ENCODE results near the gene DPYD. TPM values are rescaled to one million over a fixed set of nuclear protein-coding genes. Genes with fewer than 3 reads are reported as not detected.

DPYD gene
- total and polyA plus RNA-seq, 9 of the 15 experiments (the other 6 are each of a cell fraction or from before 2014, with no cell fraction given): 0.03 to 0.25 (median 0.08) TPM; not detected in 2

- BruUV-seq (replicated peaks): no TSS peak
- FAIRE-seq: no peak
- no peak for DNase-seq (ENCODE audit: extremely low read depth in 1 of 4, low spot score in 3 of 4)
- H3K27me3 ChIP-seq (ENCODE audit: control insufficient read depth in 2 of 2, insufficient read depth in 2 of 2, low read length in 2 of 2): no peaks in the 10 kb centered on the region
- 0% methylated on average over 6 of the region's 6 CpGs for WGBS (ENCODE audit: insufficient coverage, low coverage, missing lambda C conversion rate)
- no peak for ATAC-seq
- in situ Hi-C loops (cut with MboI): no loop called here
- H3K9ac ChIP-seq (ENCODE audit: insufficient read depth in 1 of 2, low read depth in 2 of 2, low read length in 2 of 2): no peak overlapping the region
- no peaks in the 10 kb centered on the region for H3K9me1 ChIP-seq (ENCODE audit: control insufficient read depth, insufficient read depth, low read length)
- no peak overlapping the region for H3K27ac ChIP-seq (ENCODE audit: extremely low read depth, low read depth, low read length)
- no peak overlapping the region for H3K4me2 ChIP-seq (ENCODE audit: insufficient read depth, low read length)
- H3K9me3 ChIP-seq (replicated peaks; ENCODE audit: control insufficient read depth, insufficient read depth, low read depth, low read length): no peaks in the 10 kb centered on the region; the same call in 1 of the 2 replicates
- no peaks in the 10 kb centered on the region for H3K4me1 ChIP-seq (replicated peaks in 1 of 2; ENCODE audit: control insufficient read depth in 2 of 2, insufficient read depth in 2 of 2, low read length in 2 of 2)
- intact Hi-C loops (cut with micrococcal nuclease): no loop called here
- POLR2A ChIA-PET: no interaction called here
- H3K36me3 ChIP-seq (ENCODE audit: control insufficient read depth, insufficient read depth, low read length): no peaks in the 10 kb centered on the region
- CTCF ChIA-PET (ENCODE audit: low intra/inter-chr PET ratio): no interaction called here
- H2AFZ ChIP-seq (ENCODE audit: low read depth, low read length): no peak overlapping the region
- TF ChIP-seq ZNF121 (CRISPR knock-in tag; conservative IDR thresholded peaks at IDR 0.05) (no peak), CBX1 (IDR thresholded peaks at IDR 0.05; ENCODE audit: low read depth) (no peak), TAF7 (tag; IDR thresholded peaks at IDR 0.05) (no peak), NFE2 (IDR thresholded peaks at IDR 0.05; ENCODE audit: low read depth) (no peak), KLF10 (CRISPR knock-in tag; IDR thresholded peaks at IDR 0.05) (no peak), HDAC3 (IDR thresholded peaks at IDR 0.05; ENCODE audit: borderline replicate concordance, partially characterized antibody) (no peak), PTTG1 (tag; IDR thresholded peaks at IDR 0.05; ENCODE audit: low read depth) (no peak), IFI16 (CRISPR knock-in tag; IDR thresholded peaks at IDR 0.05) (no peak), ZNF311 (CRISPR knock-in tag; IDR thresholded peaks at IDR 0.05) (no peak), ZNF830 (CRISPR knock-in tag; IDR thresholded peaks at IDR 0.05) (no peak), STAT5B (CRISPR knock-in tag; IDR thresholded peaks at IDR 0.05) (no peak), ZNF780A (CRISPR knock-in tag; IDR thresholded peaks at IDR 0.05) (no peak), MEF2A (IDR thresholded peaks at IDR 0.05; ENCODE audit: control insufficient read depth, low read depth, low read length) (no peak), ZMIZ1 (IDR thresholded peaks at IDR 0.05; ENCODE audit: low read depth in 2 of 2, low read length in 2 of 2) (no peak)
- TF ChIP-seq, protein P1, sequence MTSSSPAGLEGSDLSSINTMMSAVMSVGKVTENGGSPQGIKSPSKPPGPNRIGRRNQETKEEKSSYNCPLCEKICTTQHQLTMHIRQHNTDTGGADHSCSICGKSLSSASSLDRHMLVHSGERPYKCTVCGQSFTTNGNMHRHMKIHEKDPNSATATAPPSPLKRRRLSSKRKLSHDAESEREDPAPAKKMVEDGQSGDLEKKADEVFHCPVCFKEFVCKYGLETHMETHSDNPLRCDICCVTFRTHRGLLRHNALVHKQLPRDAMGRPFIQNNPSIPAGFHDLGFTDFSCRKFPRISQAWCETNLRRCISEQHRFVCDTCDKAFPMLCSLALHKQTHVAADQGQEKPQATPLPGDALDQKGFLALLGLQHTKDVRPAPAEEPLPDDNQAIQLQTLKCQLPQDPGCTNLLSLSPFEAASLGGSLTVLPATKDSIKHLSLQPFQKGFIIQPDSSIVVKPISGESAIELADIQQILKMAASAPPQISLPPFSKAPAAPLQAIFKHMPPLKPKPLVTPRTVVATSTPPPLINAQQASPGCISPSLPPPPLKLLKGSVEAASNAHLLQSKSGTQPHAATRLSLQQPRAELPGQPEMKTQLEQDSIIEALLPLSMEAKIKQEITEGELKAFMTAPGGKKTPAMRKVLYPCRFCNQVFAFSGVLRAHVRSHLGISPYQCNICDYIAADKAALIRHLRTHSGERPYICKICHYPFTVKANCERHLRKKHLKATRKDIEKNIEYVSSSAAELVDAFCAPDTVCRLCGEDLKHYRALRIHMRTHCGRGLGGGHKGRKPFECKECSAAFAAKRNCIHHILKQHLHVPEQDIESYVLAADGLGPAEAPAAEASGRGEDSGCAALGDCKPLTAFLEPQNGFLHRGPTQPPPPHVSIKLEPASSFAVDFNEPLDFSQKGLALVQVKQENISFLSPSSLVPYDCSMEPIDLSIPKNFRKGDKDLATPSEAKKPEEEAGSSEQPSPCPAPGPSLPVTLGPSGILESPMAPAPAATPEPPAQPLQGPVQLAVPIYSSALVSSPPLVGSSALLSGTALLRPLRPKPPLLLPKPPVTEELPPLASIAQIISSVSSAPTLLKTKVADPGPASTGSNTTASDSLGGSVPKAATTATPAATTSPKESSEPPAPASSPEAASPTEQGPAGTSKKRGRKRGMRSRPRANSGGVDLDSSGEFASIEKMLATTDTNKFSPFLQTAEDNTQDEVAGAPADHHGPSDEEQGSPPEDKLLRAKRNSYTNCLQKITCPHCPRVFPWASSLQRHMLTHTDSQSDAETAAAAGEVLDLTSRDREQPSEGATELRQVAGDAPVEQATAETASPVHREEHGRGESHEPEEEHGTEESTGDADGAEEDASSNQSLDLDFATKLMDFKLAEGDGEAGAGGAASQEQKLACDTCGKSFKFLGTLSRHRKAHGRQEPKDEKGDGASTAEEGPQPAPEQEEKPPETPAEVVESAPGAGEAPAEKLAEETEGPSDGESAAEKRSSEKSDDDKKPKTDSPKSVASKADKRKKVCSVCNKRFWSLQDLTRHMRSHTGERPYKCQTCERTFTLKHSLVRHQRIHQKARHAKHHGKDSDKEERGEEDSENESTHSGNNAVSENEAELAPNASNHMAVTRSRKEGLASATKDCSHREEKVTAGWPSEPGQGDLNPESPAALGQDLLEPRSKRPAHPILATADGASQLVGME (CRISPR knock-in tag; IDR thresholded peaks at IDR 0.05): no peak
- no peak overlapping the region for H3K4me3 ChIP-seq
- no peaks in the 10 kb centered on the region for H4K20me1 ChIP-seq (replicated peaks; ENCODE audit: control insufficient read depth, insufficient read depth, low read length)
- no peaks in the 10 kb centered on the region for H3K79me2 ChIP-seq (ENCODE audit: control insufficient read depth, insufficient read depth, low read length)
Measured at GRCh38 chr1:97186381-97186780, 734.5 kb downstream of the DPYD start.
